ENCODE data around the gene DENND1A. TPM values are rescaled to one million over a fixed set of nuclear protein-coding genes. Genes with fewer than 3 reads are reported as not detected.

DENND1A gene
- total RNA-seq, 4 donors from 2014 or later, result 15.8 to 33.5 (median 23.9) TPM

DNA sequence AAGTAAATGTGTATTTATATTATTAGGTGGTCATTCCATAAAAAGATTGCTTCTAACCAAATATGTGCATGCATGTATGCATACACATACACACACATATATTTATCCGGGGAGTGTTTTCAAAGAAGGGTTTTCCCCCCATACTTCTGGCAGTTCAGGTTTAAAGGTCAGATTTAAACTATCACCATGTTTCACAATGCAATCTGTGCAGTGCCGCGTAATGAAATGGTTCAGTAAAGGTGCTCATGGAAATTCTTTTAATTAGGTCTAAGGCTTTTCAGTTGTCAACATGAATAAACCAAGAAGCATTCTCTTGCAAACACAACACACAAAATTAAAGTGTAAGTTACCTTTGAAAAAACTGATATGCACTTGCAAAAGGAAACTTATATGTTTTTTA is 362.9 kb downstream of the DENND1A start:
- Histone ChIP-seq H3K27ac (no peak overlapping the region), H3K9me3 (no peaks in the 10 kb centered on the region), H3K36me3 (no peaks in the 10 kb centered on the region), H3K27me3 (no peaks in the 10 kb centered on the region), H3K4me3 (no peak overlapping the region), H3K4me1 (peaks cover 10% of the 10 kb centered on the region)
- DNase-seq (ENCODE audit: low spot score in 2 of 2), result no peak
- no peak for TF ChIP-seq EP300 (IDR thresholded peaks at IDR 0.05)
- TF ChIP-seq POLR2AphosphoS5 (IDR thresholded peaks at IDR 0.05), result no peak
- WGBS, result 95% methylated on average over 3 of the region's 3 CpGs

DNA sequence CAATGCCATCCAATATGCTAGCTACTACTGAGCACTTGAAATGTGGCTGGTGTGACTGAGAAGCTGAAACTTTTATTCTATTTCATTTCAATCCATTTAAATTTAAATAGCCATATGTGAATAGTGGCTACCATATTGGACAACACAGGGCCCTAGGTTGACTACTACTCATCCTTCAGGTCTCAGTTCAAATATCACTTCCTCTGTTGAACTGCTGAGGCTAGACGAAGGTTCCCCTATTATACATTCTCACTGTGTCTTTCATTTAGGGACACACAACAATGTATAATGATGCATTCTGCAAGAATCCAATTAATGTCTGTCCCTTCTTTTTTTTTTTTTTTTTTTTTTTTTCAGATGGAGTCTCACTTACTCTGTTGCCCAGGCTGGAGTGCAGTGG is 365.3 kb downstream of the DENND1A start:
- Histone ChIP-seq H3K4me3 (no peak overlapping the region), H3K9me3 (no peaks in the 10 kb centered on the region), H3K27me3 (no peaks in the 10 kb centered on the region), H3K4me1 (peaks cover 10% of the 10 kb centered on the region), H3K36me3 (no peaks in the 10 kb centered on the region), H3K27ac (no peak overlapping the region)
- TF ChIP-seq CTCF (IDR thresholded peaks at IDR 0.05), result no peak
- no peak for TF ChIP-seq EP300 (IDR thresholded peaks at IDR 0.05)
- TF ChIP-seq POLR2AphosphoS5 (IDR thresholded peaks at IDR 0.05), result no peak
- no peak for TF ChIP-seq POLR2A (IDR thresholded peaks at IDR 0.05)
- WGBS, result 100% methylated on average over 1 of the region's 1 CpG
- no peak for DNase-seq (ENCODE audit: low spot score in 2 of 2)

GRCh38 chr9:123562844-123563346 is 367.0 kb downstream of the DENND1A start:
- Histone ChIP-seq H3K9me3 (no peaks in the 10 kb centered on the region), H3K27ac (no peak overlapping the region)
- TF ChIP-seq POLR2A (IDR thresholded peaks at IDR 0.05) (no peak), EP300 (IDR thresholded peaks at IDR 0.05) (no peak), CTCF (IDR thresholded peaks at IDR 0.05) (no peak), POLR2AphosphoS5 (IDR thresholded peaks at IDR 0.05) (no peak)

GRCh38 chr9:123561046-123561445 is 368.9 kb downstream of the DENND1A start:
- Histone ChIP-seq H3K27ac (no peak overlapping the region), H3K27me3 (no peaks in the 10 kb centered on the region), H3K9me3 (no peaks in the 10 kb centered on the region), H3K36me3 (peaks cover 14% of the 10 kb centered on the region), H3K4me1 (no peaks in the 10 kb centered on the region), H3K4me3 (no peak overlapping the region)
- 90% methylated on average over 6 of the region's 6 CpGs for WGBS
- TF ChIP-seq POLR2A (IDR thresholded peaks at IDR 0.05), result no peak
- no peak for TF ChIP-seq EP300 (IDR thresholded peaks at IDR 0.05)
- no peak for TF ChIP-seq POLR2AphosphoS5 (IDR thresholded peaks at IDR 0.05)
- TF ChIP-seq CTCF (IDR thresholded peaks at IDR 0.05), result no peak
- DNase-seq (ENCODE audit: low spot score in 2 of 2), result no peak

More at GRCh38 chr9:123562844-123563346, 367.0 kb downstream of the DENND1A start:
- DNase-seq (ENCODE audit: low spot score in 2 of 2), result no peak
- H3K4me3 ChIP-seq, result no peak overlapping the region
- WGBS, result 83% methylated on average over 6 of the region's 6 CpGs
- H3K36me3 ChIP-seq, result no peaks in the 10 kb centered on the region
- H3K4me1 ChIP-seq, result no peaks in the 10 kb centered on the region
- H3K27me3 ChIP-seq, result no peaks in the 10 kb centered on the region

DNA sequence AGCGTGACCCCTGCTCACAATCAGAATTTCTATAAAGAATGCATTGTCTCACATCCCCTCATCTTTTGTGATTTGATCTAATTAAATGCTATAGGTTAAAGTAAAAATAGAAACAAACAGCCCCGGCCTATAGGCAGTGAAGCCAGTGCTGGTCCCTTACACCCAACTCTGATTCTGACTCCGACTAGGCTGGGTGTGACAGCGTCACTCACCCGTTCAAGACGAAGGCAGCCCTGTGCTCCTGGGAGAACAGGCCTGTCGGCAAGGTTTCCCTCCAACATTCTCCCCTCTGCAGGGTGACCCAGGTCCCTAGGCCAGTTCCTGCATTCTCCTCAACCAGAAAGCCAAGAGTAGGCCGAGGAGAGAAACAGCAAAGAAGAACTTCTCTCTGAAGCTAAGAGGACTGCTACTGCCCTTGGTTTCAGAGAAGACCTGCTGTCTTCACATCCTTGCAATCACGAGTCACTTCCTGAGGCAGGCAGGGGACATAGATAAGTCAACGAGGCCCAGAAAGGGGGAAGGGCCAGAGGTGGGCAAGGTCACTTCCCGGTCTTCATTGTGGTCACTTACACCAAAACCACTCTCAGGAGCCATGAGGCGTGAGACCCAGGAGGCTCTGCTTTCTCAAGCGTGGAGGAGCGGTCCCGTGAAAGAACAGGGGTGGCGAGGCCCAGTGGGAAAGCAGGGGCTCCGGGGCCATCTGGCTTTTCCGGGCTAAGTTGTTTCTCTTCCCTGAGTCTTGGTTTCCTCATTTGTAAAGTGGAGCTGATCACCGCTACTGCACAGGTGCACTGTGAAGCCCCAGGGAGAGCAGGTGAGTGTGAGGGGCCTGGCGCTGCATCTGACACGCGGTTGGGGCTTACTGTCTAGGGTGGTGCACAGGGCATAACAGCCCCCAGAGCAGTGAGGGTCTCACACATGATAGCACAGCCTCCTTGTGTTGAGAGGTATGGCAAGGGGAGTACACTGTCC is 373.2 kb downstream of the DENND1A start:
- DNase-seq (ENCODE audit: low spot score in 2 of 2), result no peak
- Histone ChIP-seq H3K4me3 (no peak overlapping the region), H3K36me3 (peaks cover 18% of the 10 kb centered on the region), H3K27ac (no peak overlapping the region), H3K9me3 (no peaks in the 10 kb centered on the region), H3K27me3 (no peaks in the 10 kb centered on the region), H3K4me1 (no peaks in the 10 kb centered on the region)
- 85% methylated on average over 19 of the region's 22 CpGs for WGBS
- TF ChIP-seq CTCF (IDR thresholded peaks at IDR 0.05) (no peak), POLR2AphosphoS5 (IDR thresholded peaks at IDR 0.05) (no peak), EP300 (IDR thresholded peaks at IDR 0.05) (no peak), POLR2A (IDR thresholded peaks at IDR 0.05) (no peak)
